ENCODE results near the gene TTLL11.

Gene TTLL11

GRCh38 chr9:121966706-121967105 lies 126.4 kb downstream of the TTLL11 start:
- TF ChIP-seq REST (IDR thresholded peaks at IDR 0.05; ENCODE audit: low read depth), result no peak
- no peak for TF ChIP-seq CEBPB (IDR thresholded peaks at IDR 0.05)
- TF ChIP-seq EP300 (IDR thresholded peaks at IDR 0.05; ENCODE audit: borderline replicate concordance), result no peak
- no peak for TF ChIP-seq EGR1 (IDR thresholded peaks at IDR 0.05)
- no peak for TF ChIP-seq FOXM1 (IDR thresholded peaks at IDR 0.05; ENCODE audit: borderline replicate concordance, low read depth)
- TF ChIP-seq YY1 (IDR thresholded peaks at IDR 0.05; ENCODE audit: low read depth), result no peak
- no peak for TF ChIP-seq MAX (IDR thresholded peaks at IDR 0.05)
- no peak for TF ChIP-seq TAF1 (IDR thresholded peaks at IDR 0.05; ENCODE audit: low read depth)

GRCh38 chr9:121963528-121963995 lies 129.5 kb downstream of the TTLL11 start:
- no peak for TF ChIP-seq YY1 (IDR thresholded peaks at IDR 0.05; ENCODE audit: low read depth)
- no peak for TF ChIP-seq RAD21 (IDR thresholded peaks at IDR 0.05; ENCODE audit: low read depth)
- no peak for TF ChIP-seq EP300 (IDR thresholded peaks at IDR 0.05; ENCODE audit: borderline replicate concordance)
- no peak for TF ChIP-seq USF1 (IDR thresholded peaks at IDR 0.05)
- no peak for TF ChIP-seq TEAD4 (IDR thresholded peaks at IDR 0.05)
- TF ChIP-seq NFIC (IDR thresholded peaks at IDR 0.05), result no peak
- no peak for TF ChIP-seq TAF1 (IDR thresholded peaks at IDR 0.05; ENCODE audit: low read depth)
- no peak for TF ChIP-seq FOXM1 (IDR thresholded peaks at IDR 0.05; ENCODE audit: borderline replicate concordance, low read depth)

GRCh38 chr9:121962421-121962820 lies 130.7 kb downstream of the TTLL11 start:
- TF ChIP-seq TAF1 (IDR thresholded peaks at IDR 0.05; ENCODE audit: low read depth) (no peak), REST (IDR thresholded peaks at IDR 0.05; ENCODE audit: low read depth) (no peak), RAD21 (IDR thresholded peaks at IDR 0.05; ENCODE audit: low read depth) (no peak), CEBPB (IDR thresholded peaks at IDR 0.05) (no peak), CREB1 (IDR thresholded peaks at IDR 0.05; ENCODE audit: low read depth) (no peak), TCF12 (IDR thresholded peaks at IDR 0.05; ENCODE audit: low read depth) (no peak), ZBTB7A (IDR thresholded peaks at IDR 0.05; ENCODE audit: low read depth) (no peak), MAX (IDR thresholded peaks at IDR 0.05) (no peak), FOXM1 (IDR thresholded peaks at IDR 0.05; ENCODE audit: borderline replicate concordance, low read depth) (no peak), TEAD4 (IDR thresholded peaks at IDR 0.05) (no peak), EP300 (IDR thresholded peaks at IDR 0.05; ENCODE audit: borderline replicate concordance) (no peak), EGR1 (IDR thresholded peaks at IDR 0.05) (no peak), YY1 (IDR thresholded peaks at IDR 0.05; ENCODE audit: low read depth) (no peak), USF1 (IDR thresholded peaks at IDR 0.05) (no peak), NFIC (IDR thresholded peaks at IDR 0.05) (no peak)

GRCh38 chr9:121960665-121961064 lies 132.4 kb downstream of the TTLL11 start:
- TF ChIP-seq ZBTB7A (IDR thresholded peaks at IDR 0.05; ENCODE audit: low read depth) (no peak), RAD21 (IDR thresholded peaks at IDR 0.05; ENCODE audit: low read depth) (no peak), YY1 (IDR thresholded peaks at IDR 0.05; ENCODE audit: low read depth) (no peak), NFIC (IDR thresholded peaks at IDR 0.05) (no peak), CEBPB (IDR thresholded peaks at IDR 0.05) (no peak), TCF12 (IDR thresholded peaks at IDR 0.05; ENCODE audit: low read depth) (no peak), EP300 (IDR thresholded peaks at IDR 0.05; ENCODE audit: borderline replicate concordance) (no peak), REST (IDR thresholded peaks at IDR 0.05; ENCODE audit: low read depth) (no peak), TEAD4 (IDR thresholded peaks at IDR 0.05) (no peak), TAF1 (IDR thresholded peaks at IDR 0.05; ENCODE audit: low read depth) (no peak), CREB1 (IDR thresholded peaks at IDR 0.05; ENCODE audit: low read depth) (no peak)

All from Ishikawa (cell line).